HG03025 (cell line): ENCODE results near the gene CASP9.
"Not testable (repeated sequence)": the region's sequence is repeated elsewhere in the genome, so short reads cannot be mapped to it uniquely, and the experiment has no call there.

Experiments
- ATAC-seq: cut with Tn5 transposase; IDR thresholded peaks from one replicate; pipeline ENCODE4 v1.9.1; 2021; ENCODE audit warnings: mild to moderate bottlenecking, moderate library complexity; ENCODE audit not compliant: unreplicated experiment, low FRiP score

The CASP9 gene

DNA sequence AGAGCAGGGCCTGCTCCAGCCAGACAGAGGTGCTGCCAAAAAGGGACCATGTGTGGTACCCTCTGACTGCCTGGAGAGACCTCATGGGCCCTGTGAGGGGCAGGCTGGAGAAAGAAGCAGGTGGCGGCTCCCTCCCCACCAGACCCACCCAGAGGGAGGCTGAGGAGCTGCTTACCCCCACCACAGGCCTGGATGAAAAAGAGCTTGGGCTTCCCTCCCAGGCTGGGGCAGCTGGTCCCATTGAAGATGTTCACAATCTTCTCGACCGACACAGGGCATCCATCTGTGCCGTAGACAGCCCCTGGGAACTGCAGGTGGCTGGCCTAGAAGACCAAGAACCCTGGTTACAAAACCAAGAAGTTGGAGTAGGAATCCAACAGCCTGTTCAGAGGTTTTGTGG, 19.6 kb downstream of the CASP9 start:
- ATAC-seq: no peak

DNA sequence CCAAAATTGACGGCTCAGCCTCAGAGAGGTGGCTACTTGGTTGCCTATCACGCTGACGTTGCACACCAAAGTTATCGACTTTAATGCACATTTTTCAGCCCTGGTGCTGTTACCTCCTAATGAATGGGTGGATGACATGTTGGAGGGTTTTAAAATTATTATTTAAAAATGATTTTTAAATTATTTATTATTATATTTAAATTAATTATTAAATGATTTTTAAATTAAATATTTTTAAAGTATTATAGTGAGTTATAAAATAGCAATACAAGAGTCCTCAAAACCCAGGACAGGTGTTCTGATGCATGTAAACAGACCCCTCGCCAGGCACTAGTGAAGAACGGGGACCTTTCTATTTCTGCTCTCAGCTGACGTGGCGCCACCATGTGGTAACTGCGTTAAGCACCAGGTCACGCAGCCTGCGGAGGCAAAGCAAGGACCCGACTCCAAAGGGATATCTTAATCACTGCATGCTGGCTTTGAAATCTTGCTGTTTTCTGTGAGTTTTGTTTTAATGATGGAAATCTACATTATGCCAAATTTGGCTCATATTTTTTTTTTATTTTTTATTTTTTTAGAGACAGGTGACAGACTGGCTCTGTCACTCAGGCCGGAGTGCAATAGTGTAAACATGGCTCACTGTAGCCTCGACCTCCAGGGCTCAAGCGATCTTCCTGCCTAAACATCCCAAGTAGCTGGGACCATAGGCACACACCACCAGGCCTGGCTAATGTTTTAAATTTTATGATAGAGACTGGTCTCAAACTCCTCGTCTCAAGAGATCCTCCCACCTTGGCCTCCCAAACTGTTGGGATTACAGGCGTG, 22.6 kb downstream of the CASP9 start:
- no peak for ATAC-seq

GRCh38 chr1:15500184-15501178, 23.5 kb downstream of the CASP9 start:
- ATAC-seq: no peak

GRCh38 chr1:15493869-15494390, 30.1 kb downstream of the CASP9 start:
- ATAC-seq: no peak

GRCh38 chr1:15492596-15492995, 31.4 kb downstream of the CASP9 start:
- ATAC-seq: no peak

DNA sequence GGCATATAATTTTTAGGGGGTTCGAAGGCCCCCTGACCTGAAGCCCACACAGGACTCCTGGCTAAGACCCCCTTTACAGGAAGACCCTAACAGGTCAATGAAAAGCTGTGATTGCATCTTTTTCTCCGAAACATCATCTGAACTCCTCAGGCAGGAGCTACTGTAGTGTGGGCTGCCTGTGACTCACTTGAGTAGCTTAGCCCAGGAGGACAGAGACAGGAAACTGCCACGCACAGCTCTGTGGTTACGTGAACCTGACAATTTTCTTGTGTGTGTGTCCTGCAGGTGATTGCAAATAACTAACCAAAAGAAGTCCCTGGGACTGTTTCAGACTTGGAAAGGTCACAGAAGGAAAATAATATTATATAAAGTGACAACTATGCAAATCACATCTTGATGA, 33.0 kb downstream of the CASP9 start:
- ATAC-seq: not testable (repeated sequence)

GRCh38 chr1:15489052-15489736, 34.8 kb downstream of the CASP9 start:
- no peak for ATAC-seq

DNA sequence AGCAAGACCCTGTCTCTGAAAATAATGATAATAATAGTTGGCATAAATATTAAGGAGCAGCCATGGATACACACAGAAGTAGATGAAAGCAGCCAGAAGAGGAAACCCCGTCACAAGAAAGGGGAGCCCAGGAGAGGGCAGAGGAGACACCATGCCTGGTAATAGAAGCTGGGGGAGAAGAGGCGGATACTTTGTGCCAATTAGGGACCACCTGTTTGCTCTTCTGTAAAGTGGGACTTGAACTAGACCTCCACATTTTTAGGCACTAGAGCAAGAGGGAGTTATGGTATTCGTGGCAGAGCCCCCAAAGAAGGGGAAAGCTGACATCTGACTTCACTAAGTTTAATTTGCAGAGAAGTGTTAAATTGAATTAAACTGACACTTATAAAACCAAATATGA, 35.6 kb downstream of the CASP9 start:
- no peak for ATAC-seq

- ATAC-seq: not testable (repeated sequence)
Measured at GRCh38 chr1:15486844-15487610, 37.0 kb downstream of the CASP9 start.

- ATAC-seq: no peak
Measured at GRCh38 chr1:15485636-15486035, 38.4 kb downstream of the CASP9 start.

DNA sequence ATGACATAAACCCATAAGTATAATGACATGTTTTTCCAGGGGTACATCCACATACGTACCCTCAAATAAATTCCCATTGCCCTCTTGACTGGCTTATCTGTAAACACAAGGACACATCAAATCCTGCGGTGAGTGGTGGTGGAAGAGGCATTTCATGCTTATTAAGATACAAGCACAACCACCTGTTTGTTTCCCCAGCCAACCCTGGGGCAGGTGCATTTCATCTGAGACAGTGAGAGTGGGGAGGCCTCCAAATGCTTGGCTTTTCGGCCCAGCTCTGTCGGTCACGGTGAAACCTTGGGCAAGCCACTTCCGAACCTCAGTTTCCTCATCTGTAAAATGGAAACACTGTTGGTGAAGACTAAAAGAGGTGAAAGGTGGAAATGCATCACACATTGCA, 39.6 kb downstream of the CASP9 start:
- ATAC-seq: not testable (repeated sequence)

- ATAC-seq: no peak
Measured at GRCh38 chr1:15483971-15484370, 40.0 kb downstream of the CASP9 start.

DNA sequence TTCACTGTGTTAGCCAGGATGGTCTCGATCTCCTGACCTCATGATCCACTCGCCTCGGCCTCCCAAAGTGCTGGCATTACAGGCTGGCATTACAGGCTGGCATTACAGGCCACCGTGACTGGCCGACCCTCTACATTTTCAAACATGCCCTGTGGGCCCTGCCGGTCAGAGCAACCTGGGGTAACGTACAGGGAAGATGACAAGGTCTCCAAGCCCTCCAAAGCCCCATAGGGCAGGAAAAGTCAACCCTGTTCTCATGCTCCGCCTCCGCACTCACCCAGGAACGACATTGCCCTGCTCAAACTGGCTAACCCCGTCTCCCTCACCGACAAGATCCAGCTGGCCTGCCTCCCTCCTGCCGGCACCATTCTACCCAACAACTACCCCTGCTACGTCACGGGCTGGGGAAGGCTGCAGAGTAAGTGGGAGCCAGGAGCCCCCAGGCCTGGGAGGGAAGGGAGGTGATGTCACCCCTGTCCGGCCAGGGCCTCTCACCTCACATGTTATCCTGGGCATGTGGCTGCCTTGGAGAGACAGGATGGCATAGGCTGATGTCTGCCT, 41.0 kb downstream of the CASP9 start:
- ATAC-seq: not testable (repeated sequence)

GRCh38 chr1:15482455-15482854, 41.6 kb downstream of the CASP9 start:
- not testable (repeated sequence) for ATAC-seq

GRCh38 chr1:15479654-15480347, 44.2 kb downstream of the CASP9 start:
- no peak for ATAC-seq

DNA sequence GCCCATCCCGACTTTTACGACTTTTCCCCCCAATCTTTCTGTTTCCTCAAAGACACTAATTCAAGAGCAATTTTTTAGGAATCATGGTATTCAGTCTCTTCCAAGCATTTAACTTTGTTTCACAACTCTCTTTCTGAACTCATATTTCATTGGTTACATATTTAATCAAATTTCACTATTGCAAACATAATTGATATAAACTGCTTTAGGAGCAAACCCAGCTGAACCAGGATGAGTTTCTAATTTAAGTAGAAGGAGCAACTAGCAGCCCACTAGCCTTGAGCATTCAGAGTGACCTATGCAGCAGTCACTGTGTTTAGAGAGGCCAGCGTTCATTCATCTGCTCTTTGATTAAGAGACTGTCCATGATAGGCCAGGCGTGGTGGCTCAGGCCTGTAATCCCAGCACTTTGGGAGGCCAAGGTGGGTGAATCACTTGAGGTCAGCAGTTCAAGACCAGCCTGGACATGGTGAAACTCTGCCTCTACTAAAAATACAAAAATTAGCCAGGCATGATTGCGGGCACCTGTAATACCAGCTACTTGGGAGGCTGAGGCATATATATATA, 46.3 kb downstream of the CASP9 start:
- ATAC-seq: no peak

- no peak for ATAC-seq
Measured at GRCh38 chr1:15476927-15477326, 47.1 kb downstream of the CASP9 start.

GRCh38 chr1:15475752-15476314, 48.2 kb downstream of the CASP9 start, which contains the start of gene CELA2B:
Gene CELA2B, plus strand, starts transcription at chr1:15476104. Its CDS starts 22 bp downstream, at chr1:15476126.
- ATAC-seq: no peak
